Calu3 (cell line): ENCODE measurements around the gene OSTM1. TPM values are rescaled to one million over a fixed set of nuclear protein-coding genes. Genes with fewer than 3 reads are reported as not detected.

Experiments
- BruUV-seq: library from RNA; stranded (reverse); fragments of 400-500 nt; replicated peaks from 2 replicates; lab custom pipeline; 2021; lab: Mats Ljungman, UMichigan
- CTCF ChIA-PET: fragments of 300-600 bp; sonication (Branson Sonifier 250); formaldehyde crosslinking; loops from one replicate; lab custom pipeline; 2022; ENCODE audit warnings: antibody characterized with exemption; lab: Charles Lee
- DNase-seq: peaks from one replicate; pipeline ENCODE4 v3.0.0; 2022
- H3K27ac Mint-ChIP-seq: one replicate; pipeline ENCODE4 v1.8.0; 2022; ENCODE audit warnings: mixed read lengths; ENCODE audit not compliant: unreplicated experiment
- H3K27me3 Mint-ChIP-seq: one replicate; pipeline ENCODE4 v1.8.0; 2022; ENCODE audit warnings: mixed read lengths; ENCODE audit not compliant: unreplicated experiment
- H3K36me3 Mint-ChIP-seq: one replicate; pipeline ENCODE4 v1.8.0; 2022; ENCODE audit warnings: mild to moderate bottlenecking, moderate library complexity, mixed read lengths; ENCODE audit not compliant: insufficient read depth, unreplicated experiment
- H3K4me1 Mint-ChIP-seq: one replicate; pipeline ENCODE4 v1.8.0; 2022; ENCODE audit warnings: mild to moderate bottlenecking, low read depth, mixed read lengths; ENCODE audit not compliant: unreplicated experiment
- H3K4me3 Mint-ChIP-seq: one replicate; pipeline ENCODE4 v1.8.0; 2022; ENCODE audit warnings: mild to moderate bottlenecking, low read depth, moderate library complexity, mixed read lengths; ENCODE audit not compliant: unreplicated experiment
- H3K9me3 Mint-ChIP-seq: one replicate; pipeline ENCODE4 v1.8.0; 2022; ENCODE audit warnings: low read depth, mixed read lengths; ENCODE audit not compliant: unreplicated experiment
- intact Hi-C: fragments of 100-400 bp; cut with micrococcal nuclease; formaldehyde crosslinking; loops from one replicate; pipeline ENCODE4 v1.10.0; 2022; ENCODE audit not compliant: unreplicated experiment
- total RNA-seq: library from RNA; stranded (reverse); gene quantifications from 2 replicates; pipeline ENCODE4 v1.2.3, GENCODE V29; 2022
- TF ChIP-seq, protein P1 (sequence below): fragments of 200-600 bp; IDR thresholded peaks from one replicate; pipeline ENCODE4 v1.8.0; 2022; ENCODE audit warnings: antibody characterized with exemption; ENCODE audit not compliant: unreplicated experiment

Gene OSTM1
- total RNA-seq, 1 experiment from 2014 or later: 30.5 TPM

DNA sequence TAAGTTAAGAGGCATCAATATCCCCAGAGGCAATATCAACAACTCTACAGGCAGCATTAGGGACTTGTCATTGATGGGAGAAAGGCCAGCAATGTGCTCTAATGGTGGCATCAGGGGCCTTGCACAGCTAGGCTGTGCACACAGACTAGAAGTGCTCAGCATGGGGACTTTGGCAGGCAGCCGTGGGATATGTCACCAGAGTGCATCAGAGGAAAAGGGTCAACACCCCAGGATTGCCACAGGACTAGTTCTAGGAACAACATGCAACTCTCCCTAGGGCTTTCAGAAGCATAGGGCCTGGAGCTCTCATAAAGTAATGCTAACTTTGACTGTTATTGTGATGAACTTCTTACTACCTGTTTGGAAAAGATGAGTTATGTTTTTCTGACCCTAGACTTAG, 32.2 kb upstream of the OSTM1 start:
- H3K4me1 Mint-ChIP-seq: no peaks in the 10 kb centered on the region
- BruUV-seq: no TSS peak
- no peak overlapping the region for H3K27ac Mint-ChIP-seq
- no peaks in the 10 kb centered on the region for H3K36me3 Mint-ChIP-seq
- intact Hi-C loops: no loop called here
- H3K27me3 Mint-ChIP-seq: peaks cover 13% of the 10 kb centered on the region
- TF ChIP-seq, protein P1, sequence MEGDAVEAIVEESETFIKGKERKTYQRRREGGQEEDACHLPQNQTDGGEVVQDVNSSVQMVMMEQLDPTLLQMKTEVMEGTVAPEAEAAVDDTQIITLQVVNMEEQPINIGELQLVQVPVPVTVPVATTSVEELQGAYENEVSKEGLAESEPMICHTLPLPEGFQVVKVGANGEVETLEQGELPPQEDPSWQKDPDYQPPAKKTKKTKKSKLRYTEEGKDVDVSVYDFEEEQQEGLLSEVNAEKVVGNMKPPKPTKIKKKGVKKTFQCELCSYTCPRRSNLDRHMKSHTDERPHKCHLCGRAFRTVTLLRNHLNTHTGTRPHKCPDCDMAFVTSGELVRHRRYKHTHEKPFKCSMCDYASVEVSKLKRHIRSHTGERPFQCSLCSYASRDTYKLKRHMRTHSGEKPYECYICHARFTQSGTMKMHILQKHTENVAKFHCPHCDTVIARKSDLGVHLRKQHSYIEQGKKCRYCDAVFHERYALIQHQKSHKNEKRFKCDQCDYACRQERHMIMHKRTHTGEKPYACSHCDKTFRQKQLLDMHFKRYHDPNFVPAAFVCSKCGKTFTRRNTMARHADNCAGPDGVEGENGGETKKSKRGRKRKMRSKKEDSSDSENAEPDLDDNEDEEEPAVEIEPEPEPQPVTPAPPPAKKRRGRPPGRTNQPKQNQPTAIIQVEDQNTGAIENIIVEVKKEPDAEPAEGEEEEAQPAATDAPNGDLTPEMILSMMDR: no peak
- no peak for DNase-seq
- H3K9me3 Mint-ChIP-seq: no peaks in the 10 kb centered on the region
- CTCF ChIA-PET: no interaction called here
- H3K4me3 Mint-ChIP-seq: no peak overlapping the region

DNA sequence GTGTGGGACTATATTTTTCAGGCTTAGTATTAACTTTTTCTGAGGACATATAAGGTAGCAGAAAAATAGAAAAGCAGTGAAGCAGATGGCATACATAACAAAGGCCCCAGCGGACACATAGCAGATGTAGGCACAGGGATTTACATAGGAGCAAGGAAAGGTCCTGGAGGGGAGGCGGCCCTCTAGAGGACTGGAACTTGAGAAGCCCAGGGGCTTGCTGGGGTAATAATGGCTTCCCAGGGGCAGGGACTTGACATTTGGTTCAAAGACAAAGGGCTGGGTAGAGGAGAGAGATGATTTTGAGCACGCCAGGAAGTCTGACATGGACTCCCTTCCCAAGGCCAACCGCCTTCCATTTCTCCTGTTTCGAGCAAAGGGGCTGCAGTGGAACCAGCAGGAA, 31.7 kb upstream of the OSTM1 start:
- BruUV-seq: no TSS peak
- Mint-ChIP-seq H3K4me1 (no peaks in the 10 kb centered on the region), H3K4me3 (no peak overlapping the region), H3K9me3 (no peaks in the 10 kb centered on the region), H3K27ac (no peak overlapping the region), H3K36me3 (no peaks in the 10 kb centered on the region), H3K27me3 (peaks cover 9% of the 10 kb centered on the region)
- intact Hi-C loops: no loop called here
- no peak for DNase-seq
- TF ChIP-seq, protein P1: no peak
- CTCF ChIA-PET: no interaction called here

DNA sequence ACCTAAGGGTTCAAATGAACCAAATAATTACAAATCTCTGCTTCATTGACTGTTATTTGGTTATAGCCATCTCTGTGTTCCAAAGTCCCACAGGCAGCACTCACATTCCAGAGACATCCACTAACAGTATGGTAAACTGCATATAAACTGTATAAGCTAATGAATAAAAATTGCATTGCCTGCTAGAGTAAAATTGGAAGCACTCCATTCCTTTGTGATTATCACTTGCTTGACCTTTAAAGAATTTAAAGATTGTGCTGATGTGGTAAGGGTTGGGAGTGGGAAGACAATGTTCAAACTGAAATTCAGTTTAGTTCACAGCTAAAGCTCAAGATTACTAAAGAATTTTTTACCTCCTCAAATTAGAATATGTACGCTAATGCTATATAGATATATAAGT, 31.0 kb upstream of the OSTM1 start:
- Mint-ChIP-seq H3K4me3 (no peak overlapping the region), H3K36me3 (no peaks in the 10 kb centered on the region), H3K9me3 (no peaks in the 10 kb centered on the region), H3K4me1 (no peaks in the 10 kb centered on the region), H3K27me3 (peaks cover 2% of the 10 kb centered on the region), H3K27ac (no peak overlapping the region)
- BruUV-seq: no TSS peak
- TF ChIP-seq, protein P1: no peak
- no peak for DNase-seq
- intact Hi-C loops: no loop called here
- CTCF ChIA-PET: interaction anchor here (0.6 kb wide), 1 partner anchor 1288 kb away, joined by 3 read pairs; no protein-coding TSS in a partner anchor

- no peak for DNase-seq
- intact Hi-C loops: no loop called here
- H3K9me3 Mint-ChIP-seq: no peaks in the 10 kb centered on the region
- no peak overlapping the region for H3K4me3 Mint-ChIP-seq
- TF ChIP-seq, protein P1: no peak
- CTCF ChIA-PET: no interaction called here
- BruUV-seq: no TSS peak
- no peaks in the 10 kb centered on the region for H3K36me3 Mint-ChIP-seq
- H3K4me1 Mint-ChIP-seq: no peaks in the 10 kb centered on the region
- H3K27me3 Mint-ChIP-seq: no peaks in the 10 kb centered on the region
- no peak overlapping the region for H3K27ac Mint-ChIP-seq
Measured at GRCh38 chr6:108102965-108103364, 28.4 kb upstream of the OSTM1 start.

- H3K4me1 Mint-ChIP-seq: no peaks in the 10 kb centered on the region
- TF ChIP-seq, protein P1: no peak
- no peak overlapping the region for H3K4me3 Mint-ChIP-seq
- CTCF ChIA-PET: no interaction called here
- intact Hi-C loops: no loop called here
- no peaks in the 10 kb centered on the region for H3K9me3 Mint-ChIP-seq
- DNase-seq: no peak
- no peaks in the 10 kb centered on the region for H3K27me3 Mint-ChIP-seq
- no peak overlapping the region for H3K27ac Mint-ChIP-seq
- BruUV-seq: no TSS peak
- H3K36me3 Mint-ChIP-seq: no peaks in the 10 kb centered on the region
Measured at GRCh38 chr6:108100003-108100402, 25.5 kb upstream of the OSTM1 start.
